Measurements from ENCODE around the gene JMJD8. TPM values are rescaled to one million over a fixed set of nuclear protein-coding genes. Genes with fewer than 3 reads are reported as not detected.

Gene JMJD8
- total and polyA plus RNA-seq, 4 donors: 21.2 to 52.6 (median 33.4) TPM

GRCh38 chr16:707062-707538 lies 23.0 kb upstream of the JMJD8 start:
- no peaks in the 10 kb centered on the region for H3K9me3 ChIP-seq (ENCODE audit: control insufficient read depth in 4 of 4, low read length in 3 of 4)
- H3K4me1 ChIP-seq (ENCODE audit: control insufficient read depth in 4 of 4, insufficient read depth in 4 of 4, low read length in 3 of 4): peaks cover 0 to 4% (median 0%) of the 10 kb centered on the region in 4 donors
- TF ChIP-seq, protein P1, sequence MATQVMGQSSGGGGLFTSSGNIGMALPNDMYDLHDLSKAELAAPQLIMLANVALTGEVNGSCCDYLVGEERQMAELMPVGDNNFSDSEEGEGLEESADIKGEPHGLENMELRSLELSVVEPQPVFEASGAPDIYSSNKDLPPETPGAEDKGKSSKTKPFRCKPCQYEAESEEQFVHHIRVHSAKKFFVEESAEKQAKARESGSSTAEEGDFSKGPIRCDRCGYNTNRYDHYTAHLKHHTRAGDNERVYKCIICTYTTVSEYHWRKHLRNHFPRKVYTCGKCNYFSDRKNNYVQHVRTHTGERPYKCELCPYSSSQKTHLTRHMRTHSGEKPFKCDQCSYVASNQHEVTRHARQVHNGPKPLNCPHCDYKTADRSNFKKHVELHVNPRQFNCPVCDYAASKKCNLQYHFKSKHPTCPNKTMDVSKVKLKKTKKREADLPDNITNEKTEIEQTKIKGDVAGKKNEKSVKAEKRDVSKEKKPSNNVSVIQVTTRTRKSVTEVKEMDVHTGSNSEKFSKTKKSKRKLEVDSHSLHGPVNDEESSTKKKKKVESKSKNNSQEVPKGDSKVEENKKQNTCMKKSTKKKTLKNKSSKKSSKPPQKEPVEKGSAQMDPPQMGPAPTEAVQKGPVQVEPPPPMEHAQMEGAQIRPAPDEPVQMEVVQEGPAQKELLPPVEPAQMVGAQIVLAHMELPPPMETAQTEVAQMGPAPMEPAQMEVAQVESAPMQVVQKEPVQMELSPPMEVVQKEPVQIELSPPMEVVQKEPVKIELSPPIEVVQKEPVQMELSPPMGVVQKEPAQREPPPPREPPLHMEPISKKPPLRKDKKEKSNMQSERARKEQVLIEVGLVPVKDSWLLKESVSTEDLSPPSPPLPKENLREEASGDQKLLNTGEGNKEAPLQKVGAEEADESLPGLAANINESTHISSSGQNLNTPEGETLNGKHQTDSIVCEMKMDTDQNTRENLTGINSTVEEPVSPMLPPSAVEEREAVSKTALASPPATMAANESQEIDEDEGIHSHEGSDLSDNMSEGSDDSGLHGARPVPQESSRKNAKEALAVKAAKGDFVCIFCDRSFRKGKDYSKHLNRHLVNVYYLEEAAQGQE (IDR thresholded peaks at IDR 0.05): no peak
- no peak for TF ChIP-seq FOXA1 (IDR thresholded peaks at IDR 0.05)
- TF ChIP-seq YY1 (IDR thresholded peaks at IDR 0.05): no peak
- no peak for TF ChIP-seq HNF4A (conservative IDR thresholded peaks at IDR 0.05)
- TF ChIP-seq, protein P2, sequence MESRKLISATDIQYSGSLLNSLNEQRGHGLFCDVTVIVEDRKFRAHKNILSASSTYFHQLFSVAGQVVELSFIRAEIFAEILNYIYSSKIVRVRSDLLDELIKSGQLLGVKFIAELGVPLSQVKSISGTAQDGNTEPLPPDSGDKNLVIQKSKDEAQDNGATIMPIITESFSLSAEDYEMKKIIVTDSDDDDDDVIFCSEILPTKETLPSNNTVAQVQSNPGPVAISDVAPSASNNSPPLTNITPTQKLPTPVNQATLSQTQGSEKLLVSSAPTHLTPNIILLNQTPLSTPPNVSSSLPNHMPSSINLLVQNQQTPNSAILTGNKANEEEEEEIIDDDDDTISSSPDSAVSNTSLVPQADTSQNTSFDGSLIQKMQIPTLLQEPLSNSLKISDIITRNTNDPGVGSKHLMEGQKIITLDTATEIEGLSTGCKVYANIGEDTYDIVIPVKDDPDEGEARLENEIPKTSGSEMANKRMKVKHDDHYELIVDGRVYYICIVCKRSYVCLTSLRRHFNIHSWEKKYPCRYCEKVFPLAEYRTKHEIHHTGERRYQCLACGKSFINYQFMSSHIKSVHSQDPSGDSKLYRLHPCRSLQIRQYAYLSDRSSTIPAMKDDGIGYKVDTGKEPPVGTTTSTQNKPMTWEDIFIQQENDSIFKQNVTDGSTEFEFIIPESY (IDR thresholded peaks at IDR 0.05): no peak
- no peak overlapping the region for H3K27ac ChIP-seq (ENCODE audit: low read depth in 1 of 2, low read length in 2 of 2)
- no peaks in the 10 kb centered on the region for H3K36me3 ChIP-seq (ENCODE audit: control insufficient read depth in 4 of 4, insufficient read depth in 3 of 4, low read depth in 1 of 4, low read length in 3 of 4)
- peaks cover 4 to 20% (median 14%) of the 10 kb centered on the region in 4 donors for H3K27me3 ChIP-seq (ENCODE audit: control insufficient read depth in 4 of 4, insufficient read depth in 4 of 4, low read length in 3 of 4)
- WGBS: 43% methylated on average over 14 of the region's 14 CpGs
- H3K4me3 ChIP-seq (ENCODE audit: low read depth in 1 of 3, low read length in 3 of 3): no peak overlapping the region
- no peak for DNase-seq (ENCODE audit: low spot score)
- H3K9ac ChIP-seq (ENCODE audit: low read depth in 1 of 2, low read length in 2 of 2): no peak overlapping the region

- Histone ChIP-seq H3K9me3 (ENCODE audit: control insufficient read depth in 4 of 4, low read length in 3 of 4) (no peaks in the 10 kb centered on the region), H3K9ac (ENCODE audit: low read depth in 1 of 2, low read length in 2 of 2) (no peak overlapping the region), H3K4me3 (ENCODE audit: low read depth in 1 of 3, low read length in 3 of 3) (peak overlapping the region in 1 of 3 donors; percentile 15), H3K27me3 (ENCODE audit: control insufficient read depth in 4 of 4, insufficient read depth in 4 of 4, low read length in 3 of 4) (peaks cover 4 to 20% (median 14%) of the 10 kb centered on the region in 4 donors), H3K4me1 (ENCODE audit: control insufficient read depth in 4 of 4, insufficient read depth in 4 of 4, low read length in 3 of 4) (peaks cover 0 to 4% (median 0%) of the 10 kb centered on the region in 4 donors), H3K27ac (ENCODE audit: low read depth in 1 of 2, low read length in 2 of 2) (no peak overlapping the region), H3K36me3 (ENCODE audit: control insufficient read depth in 4 of 4, insufficient read depth in 3 of 4, low read depth in 1 of 4, low read length in 3 of 4) (no peaks in the 10 kb centered on the region)
- 6% methylated on average over 49 of the region's 49 CpGs for WGBS
- DNase-seq (ENCODE audit: low spot score): no peak
- TF ChIP-seq NR2F2 (IDR thresholded peaks at IDR 0.05): no peak
- TF ChIP-seq FOXA1 (IDR thresholded peaks at IDR 0.05): no peak
- no peak for TF ChIP-seq FOXA2 (IDR thresholded peaks at IDR 0.05)
- no peak for TF ChIP-seq YY1 (IDR thresholded peaks at IDR 0.05)
- TF ChIP-seq TAF1 (conservative IDR thresholded peaks at IDR 0.05): no peak
- TF ChIP-seq, protein P3, sequence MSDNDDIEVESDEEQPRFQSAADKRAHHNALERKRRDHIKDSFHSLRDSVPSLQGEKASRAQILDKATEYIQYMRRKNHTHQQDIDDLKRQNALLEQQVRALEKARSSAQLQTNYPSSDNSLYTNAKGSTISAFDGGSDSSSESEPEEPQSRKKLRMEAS (IDR thresholded peaks at IDR 0.05): no peak
- TF ChIP-seq GABPA (IDR thresholded peaks at IDR 0.05 in 1 of 2, conservative IDR thresholded peaks at IDR 0.05 in 1 of 2): no peak
- TF ChIP-seq JUND (IDR thresholded peaks at IDR 0.05): no peak
- TF ChIP-seq ATF3 (IDR thresholded peaks at IDR 0.05): no peak
- no peak for TF ChIP-seq HNF4A (conservative IDR thresholded peaks at IDR 0.05)
- TF ChIP-seq, protein P4, sequence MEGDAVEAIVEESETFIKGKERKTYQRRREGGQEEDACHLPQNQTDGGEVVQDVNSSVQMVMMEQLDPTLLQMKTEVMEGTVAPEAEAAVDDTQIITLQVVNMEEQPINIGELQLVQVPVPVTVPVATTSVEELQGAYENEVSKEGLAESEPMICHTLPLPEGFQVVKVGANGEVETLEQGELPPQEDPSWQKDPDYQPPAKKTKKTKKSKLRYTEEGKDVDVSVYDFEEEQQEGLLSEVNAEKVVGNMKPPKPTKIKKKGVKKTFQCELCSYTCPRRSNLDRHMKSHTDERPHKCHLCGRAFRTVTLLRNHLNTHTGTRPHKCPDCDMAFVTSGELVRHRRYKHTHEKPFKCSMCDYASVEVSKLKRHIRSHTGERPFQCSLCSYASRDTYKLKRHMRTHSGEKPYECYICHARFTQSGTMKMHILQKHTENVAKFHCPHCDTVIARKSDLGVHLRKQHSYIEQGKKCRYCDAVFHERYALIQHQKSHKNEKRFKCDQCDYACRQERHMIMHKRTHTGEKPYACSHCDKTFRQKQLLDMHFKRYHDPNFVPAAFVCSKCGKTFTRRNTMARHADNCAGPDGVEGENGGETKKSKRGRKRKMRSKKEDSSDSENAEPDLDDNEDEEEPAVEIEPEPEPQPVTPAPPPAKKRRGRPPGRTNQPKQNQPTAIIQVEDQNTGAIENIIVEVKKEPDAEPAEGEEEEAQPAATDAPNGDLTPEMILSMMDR (IDR thresholded peaks at IDR 0.05; ENCODE audit: low read depth, low read length, missing input control): no peak
- TF ChIP-seq RXRA (IDR thresholded peaks at IDR 0.05): no peak
- no peak for TF ChIP-seq EGR1 (IDR thresholded peaks at IDR 0.05; ENCODE audit: low read depth in 2 of 2)
- TF ChIP-seq HNF4G (IDR thresholded peaks at IDR 0.05): no peak
- TF ChIP-seq, protein P2 (IDR thresholded peaks at IDR 0.05): no peak
- no peak for TF ChIP-seq SP1 (IDR thresholded peaks at IDR 0.05)
- no peak for TF ChIP-seq RAD21 (IDR thresholded peaks at IDR 0.05)
Measured at GRCh38 chr16:706189-707061, 22.3 kb upstream of the JMJD8 start.
